Stimulated activated CD4-positive, alpha-beta T cell treated with anti-CD3 and anti-CD28 coated beads, Interleukin-2, amount 100 ng/mL, for 48 hours (primary cell): Measurements from ENCODE around the gene CSNK1A1.
"Not testable (repeated sequence)": the region's sequence is repeated elsewhere in the genome, so short reads cannot be mapped to it uniquely, and the experiment has no call there.

ENCODE experiments used
- DNase-seq, 2 donors: peaks; one replicate each; pipeline ENCODE4 v3.0.0-alpha.2; 2020

Gene CSNK1A1

GRCh38 chr5:149526845-149527590 lies 24.2 kb downstream of the CSNK1A1 start:
- no peak for DNase-seq

GRCh38 chr5:149521739-149522685 lies 29.2 kb downstream of the CSNK1A1 start:
- no peak for DNase-seq

GRCh38 chr5:149519601-149520000 lies 31.6 kb downstream of the CSNK1A1 start:
- no peak for DNase-seq

GRCh38 chr5:149518620-149519019 lies 32.6 kb downstream of the CSNK1A1 start:
- DNase-seq, result no peak

GRCh38 chr5:149517461-149518122 lies 33.6 kb downstream of the CSNK1A1 start:
- DNase-seq, result no peak

GRCh38 chr5:149514512-149514911 lies 36.7 kb downstream of the CSNK1A1 start:
- DNase-seq, result no peak

GRCh38 chr5:149513372-149513947 lies 37.8 kb downstream of the CSNK1A1 start:
- not testable (repeated sequence) for DNase-seq

GRCh38 chr5:149510136-149510535 lies 41.1 kb downstream of the CSNK1A1 start:
- no peak for DNase-seq

- DNase-seq, result no peak
Observed at GRCh38 chr5:149504677-149505076, 46.6 kb downstream of the CSNK1A1 start.

GRCh38 chr5:149503006-149503405 lies 48.2 kb downstream of the CSNK1A1 start:
- no peak for DNase-seq

- no peak for DNase-seq
Observed at GRCh38 chr5:149500922-149501582, 50.2 kb downstream of the CSNK1A1 start.

- no peak for DNase-seq
Observed at GRCh38 chr5:149498724-149499336, 52.4 kb downstream of the CSNK1A1 start.

- DNase-seq, result no peak
Observed at GRCh38 chr5:149497357-149497756, 53.9 kb downstream of the CSNK1A1 start.

GRCh38 chr5:149496917-149497316 lies 54.3 kb downstream of the CSNK1A1 start:
- no peak for DNase-seq

- DNase-seq, result no peak
Observed at GRCh38 chr5:149496166-149496565, 55.1 kb downstream of the CSNK1A1 start.

GRCh38 chr5:149495673-149496072 lies 55.6 kb downstream of the CSNK1A1 start:
- DNase-seq, result no peak

- no peak for DNase-seq
Observed at GRCh38 chr5:149493316-149493715, 57.9 kb downstream of the CSNK1A1 start.

GRCh38 chr5:149492781-149493180 lies 58.5 kb downstream of the CSNK1A1 start:
- no peak for DNase-seq

- no peak for DNase-seq
Observed at GRCh38 chr5:149490599-149491485, 60.4 kb downstream of the CSNK1A1 start.

GRCh38 chr5:149489605-149490037 lies 61.6 kb downstream of the CSNK1A1 start:
- no peak for DNase-seq
